Stimulated activated memory B cell treated with anti-CD40 and anti-IgM and Interleukin-4, amounts not matched to agents 10 μg/mL and 1 μg/mL and 100 μg/mL, for 72 hours (primary cell): ENCODE data around the gene NFIX.
A peak's percentile ranks its signal among the peaks of the same experiment; 100 is the strongest.

ENCODE experiments used
- ATAC-seq: fragments of 150-1000 bp; cut with Tn5 transposase; 2 replicates; pipeline ENCODE4 v1.10.0; 2021
- H3K27ac Mint-ChIP-seq: one replicate; pipeline ENCODE4 v1.8.0; 2022; ENCODE audit warnings: mild to moderate bottlenecking, mixed read lengths
- H3K27me3 Mint-ChIP-seq: one replicate; pipeline ENCODE4 v1.8.0; 2022; ENCODE audit warnings: mixed read lengths
- H3K36me3 Mint-ChIP-seq: one replicate; pipeline ENCODE4 v1.8.0; 2022; ENCODE audit warnings: mixed read lengths
- H3K4me1 Mint-ChIP-seq: one replicate; pipeline ENCODE4 v1.8.0; 2022; ENCODE audit warnings: mixed read lengths
- H3K4me3 Mint-ChIP-seq: one replicate; pipeline ENCODE4 v1.8.0; 2022; ENCODE audit warnings: mild to moderate bottlenecking, moderate library complexity, mixed read lengths
- H3K9me3 Mint-ChIP-seq: one replicate; pipeline ENCODE4 v1.8.0; 2022; ENCODE audit warnings: mixed read lengths

Gene NFIX

DNA sequence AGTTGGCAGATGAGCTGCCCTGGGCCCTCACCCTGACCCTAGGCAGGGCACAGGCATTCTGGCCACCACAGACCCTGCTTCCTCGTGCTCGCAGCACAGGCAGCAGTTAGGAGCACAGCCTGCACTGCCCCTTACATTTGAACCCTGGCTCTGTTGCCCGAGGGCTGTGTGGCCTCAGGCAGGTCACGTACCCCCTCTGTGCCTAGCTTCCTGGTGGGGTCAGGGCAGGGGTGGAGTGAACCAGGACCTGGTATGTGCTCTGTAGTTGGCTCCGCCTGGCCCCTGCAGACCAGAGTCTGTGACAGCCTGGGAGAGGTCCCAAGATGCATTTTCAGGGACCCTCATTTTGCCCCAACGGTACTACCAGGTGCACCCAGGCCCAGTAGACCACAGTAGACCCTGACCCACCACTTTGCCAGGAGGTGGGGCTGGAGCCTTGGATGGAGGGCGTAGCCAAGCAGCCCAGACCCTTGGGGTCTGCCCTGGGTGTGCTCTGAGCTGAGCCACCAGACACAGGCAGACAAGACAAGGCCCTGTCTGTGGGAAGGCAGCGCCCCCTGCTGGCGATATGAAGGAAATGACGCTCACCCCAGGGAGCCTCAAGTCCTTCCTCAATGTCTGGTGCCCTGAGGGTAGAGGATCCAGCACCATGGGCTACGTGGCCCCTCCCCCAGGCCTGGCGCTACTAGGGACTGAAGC is 98.3 kb downstream of the NFIX start:
- no peaks in the 10 kb centered on the region for H3K9me3 Mint-ChIP-seq

DNA sequence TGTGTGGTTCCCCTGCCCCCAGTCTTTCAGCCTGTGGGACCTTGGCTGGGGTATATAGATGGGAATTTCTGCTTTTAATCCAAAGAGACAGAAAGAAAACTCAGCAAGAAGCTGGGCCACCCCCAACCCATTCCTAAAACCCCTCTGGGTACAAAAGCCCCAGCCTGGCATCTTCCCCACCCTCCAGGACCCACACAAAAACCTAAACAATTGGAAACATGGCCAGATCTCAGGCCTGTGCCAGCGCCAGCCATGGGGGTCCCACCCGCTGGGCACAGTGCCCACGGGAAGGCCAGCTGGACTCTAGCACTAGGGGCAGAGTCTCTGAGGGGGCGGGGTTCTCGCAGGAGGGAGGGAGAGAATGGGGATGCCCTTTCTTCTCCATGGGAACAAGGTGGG is 98.8 kb downstream of the NFIX start:
- H3K27ac Mint-ChIP-seq, result peak overlapping the region; percentile 92

More for the DNA sequence above, 98.3 kb downstream of the NFIX start:
- Mint-ChIP-seq H3K4me1 (peaks cover 40% of the 10 kb centered on the region), H3K4me3 (no peak overlapping the region), H3K36me3 (no peaks in the 10 kb centered on the region), H3K27ac (peak overlapping the region; percentile 92), H3K27me3 (peaks cover 4% of the 10 kb centered on the region)
- peak; percentile 74 for ATAC-seq

GRCh38 chr19:13094771-13095392 is 99.6 kb downstream of the NFIX start:
- Mint-ChIP-seq H3K4me1 (peaks cover 53% of the 10 kb centered on the region), H3K36me3 (peaks cover 11% of the 10 kb centered on the region), H3K27ac (peak overlapping the region; percentile 92), H3K4me3 (peak overlapping the region; percentile 91), H3K27me3 (no peaks in the 10 kb centered on the region), H3K9me3 (no peaks in the 10 kb centered on the region)
- ATAC-seq, result peak; percentile 47

More for the DNA sequence above, 98.8 kb downstream of the NFIX start:
- Mint-ChIP-seq H3K4me3 (no peak overlapping the region), H3K9me3 (no peaks in the 10 kb centered on the region), H3K27me3 (no peaks in the 10 kb centered on the region), H3K36me3 (peaks cover 4% of the 10 kb centered on the region), H3K4me1 (peaks cover 45% of the 10 kb centered on the region)
- no peak for ATAC-seq

GRCh38 chr19:13095393-13095784 is 100.1 kb downstream of the NFIX start:
- Mint-ChIP-seq H3K27ac (peak overlapping the region; percentile 92), H3K9me3 (no peaks in the 10 kb centered on the region), H3K4me1 (peaks cover 58% of the 10 kb centered on the region), H3K36me3 (peaks cover 16% of the 10 kb centered on the region), H3K4me3 (peak overlapping the region; percentile 91), H3K27me3 (no peaks in the 10 kb centered on the region)
- peak; percentile 45 for ATAC-seq

DNA sequence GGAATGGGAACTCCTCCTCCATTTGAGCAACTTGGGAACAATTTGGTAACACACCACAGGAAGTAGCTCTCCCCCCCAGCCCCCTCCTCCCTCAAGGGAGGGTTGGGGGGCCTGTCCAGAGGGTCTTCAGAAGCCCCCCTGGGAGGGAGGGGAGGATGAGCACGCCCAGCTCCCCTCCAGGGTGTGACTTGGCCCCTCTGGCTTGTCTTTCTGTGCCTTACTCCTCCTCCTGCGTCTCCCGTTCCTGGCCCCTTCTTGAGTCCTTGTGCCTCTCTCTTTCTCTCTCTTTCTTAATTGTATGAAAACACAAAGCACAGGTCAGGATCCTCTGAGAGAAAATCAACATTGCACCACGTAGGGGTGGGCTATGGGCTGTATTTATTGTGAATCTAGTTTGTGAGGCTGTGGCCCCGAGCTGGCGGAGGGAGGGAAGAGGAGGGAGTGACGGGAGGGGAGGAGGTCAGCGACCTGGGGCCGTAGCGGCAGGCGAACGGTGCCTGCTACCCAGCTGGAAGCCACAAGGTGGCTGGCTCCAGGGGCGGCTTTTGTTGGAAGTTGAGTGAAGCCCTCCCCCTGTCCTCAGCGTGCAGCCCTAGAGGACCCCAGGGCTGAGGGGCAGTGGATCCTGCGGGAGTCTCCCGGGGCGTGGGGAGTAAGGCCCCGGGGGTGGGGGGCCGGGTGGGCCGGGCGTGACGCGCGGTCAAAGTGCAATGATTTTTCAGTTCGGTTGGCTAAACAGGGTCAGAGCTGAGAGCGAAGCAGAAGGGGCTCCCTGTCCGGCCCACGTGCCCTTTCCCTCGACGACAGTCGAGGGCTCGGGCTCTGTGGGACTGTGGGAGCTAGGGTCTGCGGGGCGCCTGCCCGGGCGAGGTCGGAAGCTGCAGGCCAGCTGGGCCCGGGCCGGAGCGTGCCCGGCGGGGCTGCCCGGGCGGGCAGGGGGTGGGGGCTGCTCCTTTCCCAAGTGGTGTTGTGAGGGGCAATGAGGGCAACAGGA is 101.0 kb downstream of the NFIX start:
- H3K27ac Mint-ChIP-seq, result peak overlapping the region; percentile 92
- peaks cover 67% of the 10 kb centered on the region for H3K4me1 Mint-ChIP-seq
- no peaks in the 10 kb centered on the region for H3K9me3 Mint-ChIP-seq
- peak overlapping the region; percentile 91 for H3K4me3 Mint-ChIP-seq
- ATAC-seq, result no peak
- H3K27me3 Mint-ChIP-seq, result no peaks in the 10 kb centered on the region
- H3K36me3 Mint-ChIP-seq, result peaks cover 17% of the 10 kb centered on the region

GRCh38 chr19:13097033-13097462 is 101.8 kb downstream of the NFIX start:
- H3K27ac Mint-ChIP-seq, result peak overlapping the region; percentile 92
- no peaks in the 10 kb centered on the region for H3K9me3 Mint-ChIP-seq

DNA sequence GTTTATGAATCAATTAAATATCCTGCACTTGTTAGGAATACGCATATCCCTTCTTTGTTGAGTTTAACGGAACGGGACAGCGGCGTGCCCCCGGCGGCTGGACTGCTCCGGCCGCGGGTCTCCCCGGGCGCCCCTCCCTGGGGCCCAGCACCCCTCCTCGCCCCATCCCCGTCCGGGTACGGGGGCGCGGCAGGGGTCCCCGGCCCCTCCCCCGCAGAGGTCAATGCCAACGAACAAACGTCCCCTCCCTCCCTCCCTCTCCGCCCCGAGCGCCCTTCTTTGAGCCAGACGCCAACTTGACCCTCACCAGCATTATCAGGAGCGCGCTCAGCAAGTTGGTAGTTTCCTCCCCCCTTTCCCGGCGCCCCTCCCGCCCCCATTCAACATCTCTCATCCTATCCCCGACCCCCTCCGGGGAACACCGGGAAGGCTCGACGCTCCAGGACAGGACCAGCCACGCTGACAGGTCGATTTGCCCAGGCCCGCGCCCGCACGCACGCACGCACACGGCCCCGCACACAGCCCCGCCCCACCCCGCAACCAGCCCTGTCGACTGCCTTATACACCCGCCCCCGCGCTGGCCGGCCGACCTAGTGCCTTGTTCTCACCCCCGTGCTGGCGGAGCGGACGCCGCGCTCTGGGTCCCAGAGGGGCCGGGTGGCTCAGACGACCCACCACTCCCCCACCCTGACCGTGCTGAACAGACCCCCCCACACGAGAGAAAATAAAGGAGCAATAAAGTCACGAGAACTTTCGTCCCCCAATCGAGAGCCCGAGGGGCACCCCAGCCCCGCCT is 102.4 kb downstream of the NFIX start:
- no peak for ATAC-seq
- Mint-ChIP-seq H3K27me3 (no peaks in the 10 kb centered on the region), H3K36me3 (peaks cover 17% of the 10 kb centered on the region), H3K27ac (peak overlapping the region; percentile 92), H3K4me3 (peak overlapping the region; percentile 91), H3K4me1 (peaks cover 77% of the 10 kb centered on the region), H3K9me3 (no peaks in the 10 kb centered on the region)

More at GRCh38 chr19:13097033-13097462, 101.8 kb downstream of the NFIX start:
- H3K36me3 Mint-ChIP-seq, result peaks cover 17% of the 10 kb centered on the region
- peaks cover 75% of the 10 kb centered on the region for H3K4me1 Mint-ChIP-seq
- peak overlapping the region; percentile 91 for H3K4me3 Mint-ChIP-seq
- no peak for ATAC-seq
- H3K27me3 Mint-ChIP-seq, result no peaks in the 10 kb centered on the region

DNA sequence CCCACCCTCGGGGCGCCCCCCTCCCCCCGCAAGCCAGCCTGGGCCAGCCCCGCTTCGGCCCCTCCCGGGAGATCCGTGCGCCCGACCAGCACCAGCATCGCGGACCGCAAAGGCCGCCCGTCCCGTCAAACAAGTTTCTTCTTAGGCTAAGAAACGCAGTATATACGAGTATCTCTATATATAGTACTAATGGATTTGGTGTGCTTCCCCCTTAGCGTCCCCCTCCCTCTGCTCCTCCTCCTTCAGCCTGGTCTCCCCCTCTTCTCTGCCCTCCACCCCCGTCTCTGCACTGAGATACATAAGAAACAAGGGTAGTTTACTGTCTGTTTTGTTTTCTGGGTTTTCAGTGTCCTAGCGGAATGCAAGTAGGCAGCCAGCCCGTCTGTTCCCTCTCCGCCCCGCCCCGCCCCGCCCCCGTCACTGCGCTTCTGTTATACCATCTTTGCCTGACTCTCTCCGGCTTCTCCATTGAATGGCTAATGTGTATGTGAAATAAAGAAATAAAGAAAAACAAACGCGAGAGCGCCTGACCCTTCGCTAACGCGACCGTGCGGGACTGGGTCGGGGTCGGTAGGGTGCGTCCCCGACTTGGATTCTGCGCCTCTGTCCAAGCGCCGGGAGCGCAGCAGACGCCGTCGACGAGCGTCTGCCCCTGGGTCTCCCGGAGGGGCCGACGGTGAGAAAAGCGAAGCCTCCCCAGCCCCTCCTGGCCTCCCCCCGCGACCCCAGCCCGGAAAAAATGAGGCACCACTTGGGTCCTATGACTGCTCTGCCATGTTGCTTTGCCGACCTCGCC is 103.2 kb downstream of the NFIX start:
- peaks cover 83% of the 10 kb centered on the region for H3K4me1 Mint-ChIP-seq
- ATAC-seq, result no peak
- peak overlapping the region; percentile 92 for H3K27ac Mint-ChIP-seq

GRCh38 chr19:13099073-13099999 is 104.1 kb downstream of the NFIX start:
- no peak for ATAC-seq
- no peaks in the 10 kb centered on the region for H3K27me3 Mint-ChIP-seq
- peak overlapping the region; percentile 92 for H3K27ac Mint-ChIP-seq
- peaks cover 17% of the 10 kb centered on the region for H3K36me3 Mint-ChIP-seq
- H3K4me1 Mint-ChIP-seq, result peaks cover 85% of the 10 kb centered on the region
- peak overlapping the region; percentile 88 for H3K4me3 Mint-ChIP-seq
- H3K9me3 Mint-ChIP-seq, result no peaks in the 10 kb centered on the region

More for the DNA sequence above, 103.2 kb downstream of the NFIX start:
- H3K9me3 Mint-ChIP-seq, result no peaks in the 10 kb centered on the region
- peaks cover 17% of the 10 kb centered on the region for H3K36me3 Mint-ChIP-seq
- peak overlapping the region; percentile 82 for H3K4me3 Mint-ChIP-seq
- no peaks in the 10 kb centered on the region for H3K27me3 Mint-ChIP-seq

- Mint-ChIP-seq H3K27me3 (no peaks in the 10 kb centered on the region), H3K4me1 (peaks cover 85% of the 10 kb centered on the region), H3K4me3 (peak overlapping the region; percentile 88), H3K9me3 (no peaks in the 10 kb centered on the region), H3K36me3 (peaks cover 17% of the 10 kb centered on the region), H3K27ac (peak overlapping the region; percentile 92)
- no peak for ATAC-seq
Observed at GRCh38 chr19:13100031-13100588, 104.8 kb downstream of the NFIX start.

GRCh38 chr19:13100841-13101589 is 105.7 kb downstream of the NFIX start:
- no peak for ATAC-seq

More at GRCh38 chr19:13100841-13101589, 105.7 kb downstream of the NFIX start:
- Mint-ChIP-seq H3K4me1 (peaks cover 87% of the 10 kb centered on the region), H3K4me3 (peak overlapping the region; percentile 88), H3K27ac (peak overlapping the region; percentile 92), H3K36me3 (peaks cover 17% of the 10 kb centered on the region), H3K9me3 (no peaks in the 10 kb centered on the region), H3K27me3 (no peaks in the 10 kb centered on the region)
